PFSK-1 (cell line): ENCODE data around the gene RIMKLA.

Experiments
- FOXP2 ChIP-seq: optimal IDR thresholded peaks from 2 replicates; pipeline ENCODE3; 2011; ENCODE audit warnings: borderline replicate concordance, control low read depth, inconsistent platforms; ENCODE audit not compliant: insufficient read depth; ENCODE audit errors: extremely low read length, extremely low read depth
- POLR2AphosphoS5 ChIP-seq: IDR thresholded peaks from 2 replicates; pipeline ENCODE4 v1.6.1; 2012; ENCODE audit warnings: low read depth, mild to moderate bottlenecking, control low read depth, low read length, moderate library complexity
- SIN3A ChIP-seq: IDR thresholded peaks from 2 replicates; pipeline ENCODE4 v1.6.1; 2012; ENCODE audit warnings: mild to moderate bottlenecking, low read length, moderate library complexity, borderline replicate concordance; ENCODE audit not compliant: insufficient read depth

- no peak for TF ChIP-seq POLR2AphosphoS5
- no peak for TF ChIP-seq FOXP2
- no peak for TF ChIP-seq SIN3A
Measured at GRCh38 chr1:42431514-42431913, 50.9 kb downstream of the RIMKLA start.
